GM10847 (cell line): ENCODE measurements around the gene CPD.

Experiments used
- POLR2A ChIP-seq: IDR thresholded peaks from 2 replicates; pipeline ENCODE4 v1.6.1; 2011; ENCODE audit not compliant: insufficient read length; ENCODE audit errors: extremely low read depth

The CPD gene

GRCh38 chr17:30346221-30346795 is 32.4 kb upstream of the CPD start:
- TF ChIP-seq POLR2A, result no peak

- TF ChIP-seq POLR2A, result no peak
Measured at GRCh38 chr17:30347488-30347887, 31.2 kb upstream of the CPD start.

- no peak for TF ChIP-seq POLR2A
Measured at GRCh38 chr17:30349252-30349651, 29.5 kb upstream of the CPD start.

GRCh38 chr17:30351735-30352134 is 27.0 kb upstream of the CPD start:
- no peak for TF ChIP-seq POLR2A

- no peak for TF ChIP-seq POLR2A
Measured at GRCh38 chr17:30352240-30352814, 26.4 kb upstream of the CPD start.

- TF ChIP-seq POLR2A, result no peak
Measured at GRCh38 chr17:30354701-30355100, 24.0 kb upstream of the CPD start.

- no peak for TF ChIP-seq POLR2A
Measured at GRCh38 chr17:30357476-30357875, 21.3 kb upstream of the CPD start.

GRCh38 chr17:30358055-30358760 is 20.5 kb upstream of the CPD start:
- no peak for TF ChIP-seq POLR2A

- no peak for TF ChIP-seq POLR2A
Measured at GRCh38 chr17:30360086-30360808, 18.5 kb upstream of the CPD start.

GRCh38 chr17:30361766-30362279 is 16.9 kb upstream of the CPD start:
- no peak for TF ChIP-seq POLR2A

GRCh38 chr17:30363715-30364202 is 15.0 kb upstream of the CPD start:
- no peak for TF ChIP-seq POLR2A

GRCh38 chr17:30366536-30366935 is 12.2 kb upstream of the CPD start:
- TF ChIP-seq POLR2A, result no peak

GRCh38 chr17:30368912-30369720 is 9.6 kb upstream of the CPD start:
- TF ChIP-seq POLR2A, result no peak

- no peak for TF ChIP-seq POLR2A
Measured at GRCh38 chr17:30369995-30370394, 8.7 kb upstream of the CPD start.

GRCh38 chr17:30372755-30373154 is 6.0 kb upstream of the CPD start:
- no peak for TF ChIP-seq POLR2A
